Testis (tissue), 2 donors: Measurements from ENCODE around the gene LIX1L.

ENCODE experiments used
- POLR2A ChIP-seq: fragments of 450-650 bp; IDR thresholded peaks from one replicate; pipeline ENCODE4 v1.6.1; 2017; ENCODE audit warnings: antibody characterized with exemption, mild to moderate bottlenecking, moderate library complexity
- TF ChIP-seq, protein P1 (sequence below), 3 experiments: fragments of 450-650 bp in 2 of 3; fragments of 200-600 bp in 1 of 3; sonication (generic) in 1 of 3; IDR thresholded peaks; one replicate each; pipeline ENCODE4 v1.5.1; 2016 to 2019; ENCODE audit warnings: antibody characterized with exemption in 3 of 3, mild to moderate bottlenecking in 2 of 3, moderate library complexity in 1 of 3

DNA sequence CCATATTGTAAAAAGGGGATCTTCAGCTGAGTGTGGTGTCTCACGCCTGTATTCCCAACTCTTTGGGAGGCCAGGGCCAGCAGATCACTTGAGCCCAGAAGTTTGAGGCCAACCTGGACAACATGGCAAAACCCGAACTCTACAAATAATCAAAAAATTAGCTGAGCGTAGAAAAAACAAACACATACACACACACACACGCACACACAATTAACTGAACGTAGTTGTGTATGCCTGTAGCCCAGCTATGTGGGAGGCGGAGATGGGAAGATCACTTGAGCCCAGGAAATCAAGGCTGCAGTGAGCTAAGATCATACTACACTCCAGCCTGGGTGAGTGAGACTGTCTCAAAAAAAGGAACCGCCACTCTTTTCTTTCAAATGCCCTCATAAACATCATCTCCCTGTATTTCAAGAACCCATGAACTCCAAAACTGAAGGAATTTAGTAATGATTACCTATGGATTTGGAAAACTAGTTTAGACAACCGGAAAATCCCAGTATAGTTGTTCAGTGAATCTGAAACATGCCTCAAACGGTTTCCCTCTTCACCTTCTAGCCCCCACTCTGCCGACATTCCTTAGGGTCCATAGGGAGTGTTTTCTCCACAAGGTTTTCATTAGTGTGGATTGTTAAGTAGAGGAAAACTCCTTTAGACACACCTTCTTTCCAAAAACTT lies 34.1 kb upstream of the LIX1L start:
- TF ChIP-seq, protein P1, sequence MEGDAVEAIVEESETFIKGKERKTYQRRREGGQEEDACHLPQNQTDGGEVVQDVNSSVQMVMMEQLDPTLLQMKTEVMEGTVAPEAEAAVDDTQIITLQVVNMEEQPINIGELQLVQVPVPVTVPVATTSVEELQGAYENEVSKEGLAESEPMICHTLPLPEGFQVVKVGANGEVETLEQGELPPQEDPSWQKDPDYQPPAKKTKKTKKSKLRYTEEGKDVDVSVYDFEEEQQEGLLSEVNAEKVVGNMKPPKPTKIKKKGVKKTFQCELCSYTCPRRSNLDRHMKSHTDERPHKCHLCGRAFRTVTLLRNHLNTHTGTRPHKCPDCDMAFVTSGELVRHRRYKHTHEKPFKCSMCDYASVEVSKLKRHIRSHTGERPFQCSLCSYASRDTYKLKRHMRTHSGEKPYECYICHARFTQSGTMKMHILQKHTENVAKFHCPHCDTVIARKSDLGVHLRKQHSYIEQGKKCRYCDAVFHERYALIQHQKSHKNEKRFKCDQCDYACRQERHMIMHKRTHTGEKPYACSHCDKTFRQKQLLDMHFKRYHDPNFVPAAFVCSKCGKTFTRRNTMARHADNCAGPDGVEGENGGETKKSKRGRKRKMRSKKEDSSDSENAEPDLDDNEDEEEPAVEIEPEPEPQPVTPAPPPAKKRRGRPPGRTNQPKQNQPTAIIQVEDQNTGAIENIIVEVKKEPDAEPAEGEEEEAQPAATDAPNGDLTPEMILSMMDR (IDR thresholded peaks at IDR 0.05): no peak
- no peak for TF ChIP-seq POLR2A
